WERI-Rb-1 (cell line): ENCODE results near the gene LPP.

ENCODE experiments used
- DNase-seq: peaks from one replicate; pipeline ENCODE4 v3.0.0-alpha.2; 2020
- H3K27ac ChIP-seq: fragments of 250-450 bp; sonication (Bioruptor Pico); 2 replicates; pipeline ENCODE4 v1.5.1; 2020; ENCODE audit warnings: mild to moderate bottlenecking, moderate library complexity
- H3K27me3 ChIP-seq: fragments of 250-450 bp; sonication (Bioruptor Pico); 2 replicates; pipeline ENCODE4 v1.5.1; 2021; ENCODE audit warnings: mild to moderate bottlenecking, low read depth, moderate library complexity; ENCODE audit not compliant: insufficient read depth, severe bottlenecking
- H3K36me3 ChIP-seq: fragments of 250-450 bp; sonication (Bioruptor Pico); 2 replicates; pipeline ENCODE4 v1.5.1; 2020; ENCODE audit warnings: mild to moderate bottlenecking, moderate library complexity
- H3K4me3 ChIP-seq: 2 replicates; pipeline ENCODE4 v1.5.1; 2011; ENCODE audit warnings: low read depth, mild to moderate bottlenecking, control low read depth, low read length
- H3K9me3 ChIP-seq: fragments of 250-450 bp; sonication (Bioruptor Pico); 2 replicates; pipeline ENCODE4 v1.5.1; 2021; ENCODE audit warnings: mild to moderate bottlenecking, moderate library complexity; ENCODE audit not compliant: severe bottlenecking
- TF ChIP-seq, protein P1 (sequence below): IDR thresholded peaks from 2 replicates; pipeline ENCODE4 v1.5.1; 2011; ENCODE audit warnings: low read depth, mild to moderate bottlenecking, control low read depth, inconsistent platforms, low read length

Gene LPP

DNA sequence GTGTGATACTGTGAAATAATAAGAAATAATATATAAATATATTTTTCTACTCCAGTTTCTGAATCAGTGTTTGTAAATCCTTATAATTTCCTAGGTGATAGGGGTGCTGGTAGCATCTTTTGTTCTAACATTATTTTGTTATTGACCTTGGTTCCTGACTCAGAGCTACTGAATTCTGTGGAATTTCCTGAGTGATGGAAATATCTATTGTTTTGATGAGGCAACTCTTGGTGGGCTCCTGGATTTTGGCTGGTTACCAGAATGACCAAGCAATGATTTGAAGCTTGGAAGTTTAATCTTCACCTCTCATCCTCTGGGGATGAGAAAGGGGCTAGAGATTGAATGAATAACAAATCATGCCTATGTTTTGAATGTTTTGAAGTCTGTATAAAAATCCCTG lies 377.3 kb downstream of the LPP start:
- DNase-seq, result no peak
- Histone ChIP-seq H3K4me3 (no peak overlapping the region), H3K27me3 (no peaks in the 10 kb centered on the region), H3K36me3 (no peaks in the 10 kb centered on the region), H3K9me3 (no peaks in the 10 kb centered on the region), H3K27ac (no peak overlapping the region)
- TF ChIP-seq, protein P1, sequence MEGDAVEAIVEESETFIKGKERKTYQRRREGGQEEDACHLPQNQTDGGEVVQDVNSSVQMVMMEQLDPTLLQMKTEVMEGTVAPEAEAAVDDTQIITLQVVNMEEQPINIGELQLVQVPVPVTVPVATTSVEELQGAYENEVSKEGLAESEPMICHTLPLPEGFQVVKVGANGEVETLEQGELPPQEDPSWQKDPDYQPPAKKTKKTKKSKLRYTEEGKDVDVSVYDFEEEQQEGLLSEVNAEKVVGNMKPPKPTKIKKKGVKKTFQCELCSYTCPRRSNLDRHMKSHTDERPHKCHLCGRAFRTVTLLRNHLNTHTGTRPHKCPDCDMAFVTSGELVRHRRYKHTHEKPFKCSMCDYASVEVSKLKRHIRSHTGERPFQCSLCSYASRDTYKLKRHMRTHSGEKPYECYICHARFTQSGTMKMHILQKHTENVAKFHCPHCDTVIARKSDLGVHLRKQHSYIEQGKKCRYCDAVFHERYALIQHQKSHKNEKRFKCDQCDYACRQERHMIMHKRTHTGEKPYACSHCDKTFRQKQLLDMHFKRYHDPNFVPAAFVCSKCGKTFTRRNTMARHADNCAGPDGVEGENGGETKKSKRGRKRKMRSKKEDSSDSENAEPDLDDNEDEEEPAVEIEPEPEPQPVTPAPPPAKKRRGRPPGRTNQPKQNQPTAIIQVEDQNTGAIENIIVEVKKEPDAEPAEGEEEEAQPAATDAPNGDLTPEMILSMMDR, result no peak

DNA sequence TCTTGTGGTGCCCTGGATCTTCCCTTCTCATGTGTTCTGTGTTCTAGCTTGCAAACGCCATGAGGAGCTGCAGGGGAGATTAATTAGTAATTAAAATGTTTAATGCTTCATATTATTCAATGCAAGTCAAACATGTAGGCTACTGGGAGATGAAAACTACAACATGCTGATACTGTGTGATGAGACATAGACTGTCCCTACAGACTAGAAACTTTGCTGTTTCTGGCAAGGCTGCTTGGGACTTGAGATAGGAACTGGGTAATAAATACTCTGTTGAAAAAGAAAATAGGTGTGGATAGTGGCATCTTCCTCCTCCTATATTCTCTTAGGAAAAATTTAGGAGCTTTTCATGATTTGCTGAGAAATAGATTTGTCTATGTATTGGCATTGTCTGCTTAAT lies 379.2 kb downstream of the LPP start:
- Histone ChIP-seq H3K36me3 (no peaks in the 10 kb centered on the region), H3K9me3 (no peaks in the 10 kb centered on the region), H3K4me3 (no peak overlapping the region), H3K27ac (no peak overlapping the region), H3K27me3 (no peaks in the 10 kb centered on the region)
- TF ChIP-seq, protein P1, result no peak
- DNase-seq, result no peak

- no peaks in the 10 kb centered on the region for H3K27me3 ChIP-seq
- H3K27ac ChIP-seq, result no peak overlapping the region
These were observed 379.8 kb downstream of the LPP start for GRCh38 chr3:188533612-188534357.

DNA sequence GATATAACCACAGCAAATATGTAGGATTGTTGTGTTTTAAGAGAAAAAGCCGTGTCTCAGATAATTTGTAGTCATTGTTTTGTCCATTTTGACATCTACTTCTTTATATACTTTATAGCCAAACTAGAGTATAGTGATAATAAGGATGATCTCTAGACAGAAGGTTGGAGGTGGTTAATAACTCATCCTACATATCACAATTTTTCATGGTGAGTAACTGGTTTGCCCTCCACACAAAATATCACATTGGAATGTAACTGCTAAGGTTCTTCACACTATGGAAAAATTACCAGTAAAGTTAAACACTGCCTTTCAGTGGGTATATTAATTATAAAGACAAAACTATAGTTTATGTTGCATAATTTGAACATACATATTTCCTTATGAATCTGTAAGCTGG lies 380.7 kb downstream of the LPP start:
- TF ChIP-seq, protein P1, result no peak
- no peak overlapping the region for H3K27ac ChIP-seq
- no peak overlapping the region for H3K4me3 ChIP-seq
- DNase-seq, result no peak
- H3K27me3 ChIP-seq, result no peaks in the 10 kb centered on the region
- no peaks in the 10 kb centered on the region for H3K36me3 ChIP-seq
- no peaks in the 10 kb centered on the region for H3K9me3 ChIP-seq

More at GRCh38 chr3:188533612-188534357, 379.8 kb downstream of the LPP start:
- no peaks in the 10 kb centered on the region for H3K36me3 ChIP-seq
- TF ChIP-seq, protein P1, result no peak
- no peak for DNase-seq
- no peak overlapping the region for H3K4me3 ChIP-seq
- H3K9me3 ChIP-seq, result no peaks in the 10 kb centered on the region

DNA sequence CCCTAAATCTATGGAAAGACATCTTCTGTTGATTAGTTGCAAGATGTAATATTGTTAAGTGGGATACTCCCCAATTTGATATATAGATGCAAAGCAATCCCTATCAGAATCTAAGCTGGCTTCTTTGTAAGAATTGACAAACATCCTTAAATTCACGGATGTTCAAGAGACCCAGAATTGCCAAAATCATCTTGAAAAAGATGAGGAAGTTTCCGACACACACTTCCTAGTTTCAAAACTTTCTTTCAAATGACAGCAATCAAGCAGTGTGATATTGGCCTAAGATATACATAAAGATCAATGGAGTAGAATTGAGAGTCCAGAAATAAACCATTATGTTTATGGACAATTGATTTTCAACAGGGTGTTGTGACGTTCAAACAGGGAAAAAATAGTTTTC lies 383.6 kb downstream of the LPP start:
- Histone ChIP-seq H3K9me3 (no peaks in the 10 kb centered on the region), H3K4me3 (no peak overlapping the region), H3K36me3 (no peaks in the 10 kb centered on the region), H3K27me3 (no peaks in the 10 kb centered on the region), H3K27ac (no peak overlapping the region)
- TF ChIP-seq, protein P1, result no peak
- DNase-seq, result no peak

- Histone ChIP-seq H3K9me3 (no peaks in the 10 kb centered on the region), H3K27me3 (no peaks in the 10 kb centered on the region), H3K27ac (no peak overlapping the region), H3K36me3 (no peaks in the 10 kb centered on the region), H3K4me3 (no peak overlapping the region)
- DNase-seq, result no peak
- TF ChIP-seq, protein P1, result no peak
These were observed 385.1 kb downstream of the LPP start for GRCh38 chr3:188539037-188539436.
